ENCODE results near the gene LRFN4.
A peak's percentile ranks its signal among the peaks of the same experiment; 100 is the strongest.

DNA sequence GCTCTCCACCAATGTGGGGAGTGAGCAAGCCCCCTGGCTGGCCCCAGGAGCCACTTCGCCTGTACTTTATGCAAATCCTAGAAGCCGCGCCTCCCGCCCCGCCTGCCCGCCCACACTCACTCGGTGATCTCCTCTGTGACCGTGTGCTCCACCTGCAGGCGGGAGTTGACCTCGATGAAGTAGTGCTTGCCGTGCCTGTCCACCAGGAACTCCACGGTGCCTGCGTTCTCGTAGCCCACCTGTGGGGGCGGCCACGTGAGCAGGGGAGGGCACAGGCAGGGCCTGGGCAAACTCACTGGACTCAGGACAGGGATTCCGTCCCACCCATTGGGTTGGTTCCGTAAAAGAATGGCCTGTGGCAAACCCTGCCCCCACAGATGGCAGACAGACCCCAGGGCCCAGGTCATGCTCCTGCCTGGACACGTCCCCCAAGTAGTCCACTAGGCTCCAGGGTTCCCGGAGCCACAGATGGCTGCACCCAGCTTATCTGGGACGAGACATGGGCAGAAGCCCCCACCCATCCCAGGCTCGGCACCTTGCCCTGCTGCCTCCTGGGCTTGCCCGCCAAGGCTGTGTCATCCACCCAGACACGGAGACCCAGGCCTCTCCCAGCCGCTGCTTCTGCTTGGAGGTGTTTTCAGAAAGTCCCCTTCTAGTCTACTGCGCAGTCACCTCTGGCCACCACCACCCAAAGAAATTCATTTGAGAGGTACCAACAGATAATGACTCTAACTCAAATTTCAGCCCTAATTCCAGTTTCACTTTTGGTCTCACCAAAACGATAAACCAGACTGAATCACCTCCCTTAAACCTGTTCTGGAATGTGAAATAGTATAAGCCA lies 12.1 kb downstream of the LRFN4 start:
- TF ChIP-seq CTCF (IDR thresholded peaks at IDR 0.05; ENCODE audit: low read length): peak; percentile 81
- no peak for TF ChIP-seq EZH2 (optimal IDR thresholded peaks at IDR 0.05; ENCODE audit: low read depth, low read length)
